Mesenchymal stem cell (in vitro differentiated cells and primary cell): ENCODE measurements around the gene MSLN.

Experiments
- DNase-seq: peaks from one replicate; pipeline ENCODE4 v3.0.0-alpha.2; 2013
- H2AFZ ChIP-seq: one replicate; pipeline ENCODE4 v1.6.1; 2013; ENCODE audit warnings: low read depth, mild to moderate bottlenecking, control low read depth, inconsistent platforms, low read length, moderate library complexity
- H2AK5ac ChIP-seq: 2 replicates; pipeline ENCODE4 v1.6.1; 2013; ENCODE audit warnings: low read length, moderate library complexity, mild to moderate bottlenecking, inconsistent platforms; ENCODE audit not compliant: severe bottlenecking
- H2BK120ac ChIP-seq: one replicate; pipeline ENCODE4 v1.6.1; 2013; ENCODE audit warnings: low read depth, mild to moderate bottlenecking, inconsistent platforms, low read length, moderate library complexity
- H2BK12ac ChIP-seq, 2 experiments: one replicate each; pipeline ENCODE4 v1.6.1; 2013; ENCODE audit warnings: inconsistent platforms in 2 of 2, low read length in 2 of 2, mild to moderate bottlenecking in 2 of 2, moderate library complexity in 2 of 2, control low read depth in 1 of 2
- H2BK15ac ChIP-seq: one replicate; pipeline ENCODE4 v1.6.1; 2013; ENCODE audit warnings: mild to moderate bottlenecking, low read depth, inconsistent platforms; ENCODE audit not compliant: poor library complexity, severe bottlenecking
- H2BK5ac ChIP-seq: 2 replicates; pipeline ENCODE4 v1.6.1; 2013; ENCODE audit warnings: low read depth, mild to moderate bottlenecking, low read length, control low read depth, inconsistent platforms; ENCODE audit not compliant: poor library complexity, severe bottlenecking
- H3K14ac ChIP-seq, 2 experiments: one replicate each; pipeline ENCODE4 v1.6.1; 2013; ENCODE audit warnings: inconsistent platforms in 2 of 2, low read length in 2 of 2, control low read depth in 1 of 2, mild to moderate bottlenecking in 1 of 2, moderate library complexity in 1 of 2
- H3K18ac ChIP-seq, 2 experiments: one replicate each; pipeline ENCODE4 v1.6.1; 2013; ENCODE audit warnings: inconsistent platforms in 2 of 2, low read length in 2 of 2, control low read depth in 1 of 2, low read depth in 1 of 2, mild to moderate bottlenecking in 1 of 2
- H3K23ac ChIP-seq, 2 experiments: one replicate each; pipeline ENCODE4 v1.6.1; 2013; ENCODE audit warnings: inconsistent platforms in 2 of 2, low read length in 2 of 2, mild to moderate bottlenecking in 2 of 2, moderate library complexity in 2 of 2, control low read depth in 1 of 2
- H3K27ac ChIP-seq: 2 replicates; pipeline ENCODE4 v1.5.1; 2013; ENCODE audit warnings: mild to moderate bottlenecking, moderate library complexity, low read length, control low read depth, inconsistent platforms; ENCODE audit not compliant: poor library complexity, severe bottlenecking
- H3K27me3 ChIP-seq, 2 experiments: 2 replicates each; pipeline versions ENCODE4 v1.6.1 to v1.7.0; 2013; ENCODE audit warnings: low read length in 2 of 2, mild to moderate bottlenecking in 2 of 2, moderate library complexity in 2 of 2, control low read depth in 1 of 2, inconsistent platforms in 1 of 2; ENCODE audit not compliant: control insufficient read depth in 1 of 2, insufficient read depth in 1 of 2
- H3K36me3 ChIP-seq, 2 experiments: 2 replicates each; pipeline versions ENCODE4 v1.6.1 to v1.7.0; 2013; ENCODE audit warnings: low read length in 2 of 2, control low read depth in 1 of 2, inconsistent platforms in 1 of 2, low read depth in 1 of 2, mild to moderate bottlenecking in 1 of 2; ENCODE audit not compliant: insufficient read depth in 2 of 2, control insufficient read depth in 1 of 2
- H3K4ac ChIP-seq, 2 experiments: one replicate each; pipeline ENCODE4 v1.6.1; 2013; ENCODE audit warnings: inconsistent platforms in 2 of 2, low read length in 2 of 2, mild to moderate bottlenecking in 2 of 2, moderate library complexity in 2 of 2, control low read depth in 1 of 2, low read depth in 1 of 2
- H3K4me1 ChIP-seq: 2 replicates; pipeline ENCODE4 v1.6.1; 2013; ENCODE audit warnings: low read depth, low read length, control low read depth; ENCODE audit not compliant: control insufficient read depth, insufficient read depth
- H3K4me2 ChIP-seq: 2 replicates; pipeline ENCODE4 v1.6.1; 2013; ENCODE audit warnings: low read length, mild to moderate bottlenecking, inconsistent platforms; ENCODE audit not compliant: poor library complexity, severe bottlenecking
- H3K4me3 ChIP-seq, 2 experiments: 2 replicates each; pipeline versions ENCODE4 v1.5.1 to v1.7.0; 2013; ENCODE audit warnings: low read length in 2 of 2, mild to moderate bottlenecking in 2 of 2, control low read depth in 1 of 2, low read depth in 1 of 2; ENCODE audit not compliant: insufficient read depth in 1 of 2
- H3K79me1 ChIP-seq: replicated peaks from 2 replicates; pipeline ENCODE4 v1.6.1; 2013; ENCODE audit warnings: mild to moderate bottlenecking, control low read depth, low read length, inconsistent platforms; ENCODE audit not compliant: poor library complexity, severe bottlenecking
- H3K9ac ChIP-seq: 2 replicates; pipeline ENCODE4 v1.7.0; 2013; ENCODE audit warnings: mild to moderate bottlenecking, low read length, moderate library complexity
- H3K9me3 ChIP-seq: 2 replicates; pipeline ENCODE4 v1.7.0; 2013; ENCODE audit warnings: mild to moderate bottlenecking, low read length; ENCODE audit not compliant: control insufficient read depth
- H4K8ac ChIP-seq: one replicate; pipeline ENCODE4 v1.6.1; 2013; ENCODE audit warnings: inconsistent platforms, mild to moderate bottlenecking, low read length, moderate library complexity
- H4K91ac ChIP-seq: one replicate; pipeline ENCODE4 v1.6.1; 2013; ENCODE audit warnings: mild to moderate bottlenecking, low read length, inconsistent platforms
- WGBS: methylation state at CpG from one replicate; pipeline ENCODE4 v1.1.7; 2013; ENCODE audit warnings: mixed read lengths; 5-methylcytosine and 5-hydroxymethylcytosine counted together

MSLN gene

DNA sequence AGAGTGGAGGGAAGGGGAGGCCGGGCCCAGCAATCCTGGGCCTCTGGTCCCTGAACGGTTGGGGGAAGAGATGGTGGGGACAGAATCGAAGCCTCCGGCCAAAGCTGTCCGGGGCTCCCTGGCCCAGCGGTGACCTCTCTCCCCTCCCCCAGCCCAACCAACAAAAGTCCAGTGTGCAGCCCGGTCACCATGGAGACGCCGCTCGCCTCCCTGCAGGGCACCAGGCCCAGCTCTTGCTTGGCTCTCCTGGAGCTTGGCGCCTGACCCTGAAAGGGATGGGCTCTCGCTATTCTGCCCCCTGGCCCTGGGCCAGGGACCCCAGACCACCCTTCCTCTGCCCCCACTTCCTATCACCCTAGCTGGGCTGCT is 44.4 kb upstream of the MSLN start:
- Histone ChIP-seq H3K18ac (peak overlapping the region in 1 of 2 experiments; percentile 71), H4K91ac (no peak overlapping the region), H3K9me3 (no peaks in the 10 kb centered on the region), H3K4me1 (peaks cover 62% of the 10 kb centered on the region), H3K27ac (peak overlapping the region; percentile 13), H2BK15ac (no peak overlapping the region), H3K23ac (peak overlapping the region in 1 of 2 experiments; percentile 67), H2BK5ac (no peak overlapping the region), H2BK120ac (no peak overlapping the region), H2AFZ (peak overlapping the region; percentile 24), H4K8ac (no peak overlapping the region), H3K9ac (peak overlapping the region; percentile 65), H3K4ac (no peak overlapping the region), H3K27me3 (peaks cover 0 to 3% of the 10 kb centered on the region in 2 experiments), H3K36me3 (peaks cover 0 to 22% of the 10 kb centered on the region in 2 experiments), H2AK5ac (no peak overlapping the region), H3K14ac (no peak overlapping the region), H3K4me3 (peak overlapping the region; percentile 48 to 75), H3K79me1 (peaks cover 26% of the 10 kb centered on the region), H3K4me2 (peak overlapping the region; percentile 97), H2BK12ac (no peak overlapping the region)
- 23% methylated on average over 11 of the region's 12 CpGs for WGBS
- peak; percentile 45 for DNase-seq

DNA sequence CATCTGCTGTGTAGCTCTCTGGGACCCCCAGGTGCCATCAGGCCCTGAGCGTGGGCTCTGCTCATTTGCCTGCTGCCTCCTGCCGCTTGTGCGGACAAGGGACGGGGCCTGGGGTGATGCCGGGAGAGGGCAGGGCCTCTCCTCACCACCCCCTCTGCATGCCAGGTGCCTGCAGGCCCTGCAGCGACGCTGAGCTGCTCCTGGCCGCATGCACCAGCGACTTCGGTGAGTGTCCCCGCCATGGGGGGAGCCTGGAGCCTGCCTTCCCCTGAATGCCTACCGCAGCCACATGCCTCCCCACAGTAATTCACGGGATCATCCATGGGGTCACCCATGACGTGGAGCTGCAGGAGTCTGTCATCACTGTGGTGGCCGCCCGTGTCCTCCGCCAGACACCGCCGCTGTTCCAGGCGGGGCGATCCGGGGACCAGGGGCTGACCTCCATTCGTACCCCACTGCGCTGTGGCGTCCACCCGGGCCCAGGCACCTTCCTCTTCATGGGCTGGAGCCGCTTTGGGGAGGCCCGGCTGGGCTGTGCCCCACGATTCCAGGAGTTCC is 43.7 kb upstream of the MSLN start:
- Histone ChIP-seq H3K4ac (no peak overlapping the region), H3K27me3 (no peaks in the 10 kb centered on the region), H2BK120ac (no peak overlapping the region), H3K4me2 (no peak overlapping the region), H2BK12ac (peak overlapping the region in 1 of 2 experiments; percentile 40), H4K8ac (no peak overlapping the region), H3K79me1 (peaks cover 32% of the 10 kb centered on the region), H3K4me1 (peaks cover 61% of the 10 kb centered on the region), H2BK15ac (no peak overlapping the region), H2AK5ac (no peak overlapping the region), H3K4me3 (no peak overlapping the region), H3K18ac (no peak overlapping the region), H3K36me3 (peaks cover 0 to 26% of the 10 kb centered on the region in 2 experiments), H4K91ac (peak overlapping the region; percentile 22), H2AFZ (no peak overlapping the region), H3K23ac (no peak overlapping the region), H2BK5ac (no peak overlapping the region), H3K27ac (no peak overlapping the region), H3K14ac (peak overlapping the region in 1 of 2 experiments; percentile 11), H3K9me3 (no peaks in the 10 kb centered on the region), H3K9ac (no peak overlapping the region)
- WGBS, result 95% methylated on average over 28 of the region's 29 CpGs
- no peak for DNase-seq

DNA sequence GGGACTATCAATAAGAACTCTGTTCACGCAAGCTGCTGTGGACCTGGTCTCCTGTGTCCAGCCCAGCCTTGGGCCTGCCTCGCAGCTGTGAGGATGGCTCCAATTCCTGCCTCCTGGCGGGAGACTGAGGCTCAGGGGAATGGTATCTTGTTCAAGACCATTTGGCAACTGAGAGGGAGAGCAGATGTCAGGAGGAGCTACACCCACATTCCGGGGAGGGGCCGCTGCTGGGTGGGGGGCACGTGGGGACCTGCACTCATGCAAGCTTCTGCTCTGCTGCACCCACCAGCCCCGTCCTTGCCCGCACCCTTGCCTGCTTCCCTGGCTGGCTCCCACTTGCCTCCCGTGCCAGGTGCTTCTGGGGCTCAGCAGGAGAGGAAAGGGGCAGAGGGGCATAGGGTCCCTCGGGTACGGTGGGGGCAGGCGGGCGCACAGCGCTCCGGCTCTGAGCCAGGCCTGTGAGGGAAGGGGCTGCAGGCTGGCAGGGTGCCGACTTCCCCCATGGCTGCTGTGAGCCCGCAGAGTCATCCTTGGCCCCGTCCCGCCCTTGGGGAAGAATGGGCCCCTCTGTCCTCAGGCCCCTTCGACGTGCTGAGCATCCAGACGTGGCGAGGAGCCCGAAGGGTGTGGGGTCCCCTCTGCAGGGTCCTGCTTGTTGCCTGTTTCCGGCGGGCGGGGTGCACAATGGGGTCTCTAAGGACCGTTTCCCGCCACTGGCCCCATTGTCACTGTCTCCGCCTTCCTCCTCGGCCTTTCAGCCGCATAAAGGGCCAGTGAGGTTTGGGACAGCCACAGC is 42.9 kb upstream of the MSLN start:
- Histone ChIP-seq H3K36me3 (peaks cover 0 to 34% of the 10 kb centered on the region in 2 experiments), H4K91ac (no peak overlapping the region), H2AFZ (no peak overlapping the region), H4K8ac (no peak overlapping the region), H3K9ac (no peak overlapping the region), H3K9me3 (no peaks in the 10 kb centered on the region), H3K14ac (no peak overlapping the region), H2BK120ac (no peak overlapping the region), H3K27ac (no peak overlapping the region), H2BK5ac (no peak overlapping the region), H2BK15ac (no peak overlapping the region), H3K18ac (no peak overlapping the region), H3K27me3 (no peaks in the 10 kb centered on the region), H3K4me3 (no peak overlapping the region), H3K4me2 (no peak overlapping the region), H3K23ac (no peak overlapping the region), H2BK12ac (no peak overlapping the region), H3K4ac (no peak overlapping the region), H3K4me1 (peaks cover 65% of the 10 kb centered on the region), H2AK5ac (no peak overlapping the region), H3K79me1 (peaks cover 32% of the 10 kb centered on the region)
- no peak for DNase-seq
- WGBS, result 87% methylated on average over 32 of the region's 32 CpGs

DNA sequence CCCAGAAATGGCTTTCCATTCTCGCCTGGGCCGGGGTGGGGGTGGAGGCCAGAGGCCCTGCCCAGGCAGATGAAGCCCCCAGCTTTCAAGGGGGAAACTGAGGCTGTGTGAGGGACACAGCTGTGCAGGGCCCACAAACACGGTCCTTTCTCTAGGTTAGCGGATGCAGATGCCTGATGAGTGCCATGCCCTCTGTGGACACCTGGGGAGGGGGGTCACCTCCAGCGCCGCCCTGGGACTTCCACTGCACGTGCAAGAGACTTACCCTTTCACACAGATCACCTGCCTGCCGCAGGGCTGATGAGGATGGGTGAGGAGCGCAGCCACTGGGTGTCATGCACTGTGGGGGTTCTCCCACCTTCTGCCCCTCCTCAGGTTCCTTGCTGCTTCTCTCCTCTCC is 42.1 kb upstream of the MSLN start:
- H3K14ac ChIP-seq, result no peak overlapping the region
- H2BK120ac ChIP-seq, result no peak overlapping the region
- H2BK12ac ChIP-seq, result no peak overlapping the region
- H2AFZ ChIP-seq, result no peak overlapping the region
- H3K4ac ChIP-seq, result no peak overlapping the region
- 98% methylated on average over 9 of the region's 9 CpGs for WGBS
- no peaks in the 10 kb centered on the region for H3K9me3 ChIP-seq
- H2BK15ac ChIP-seq, result no peak overlapping the region
- no peak for DNase-seq
- H3K9ac ChIP-seq, result no peak overlapping the region
- peaks cover 0 to 41% of the 10 kb centered on the region in 2 experiments for H3K36me3 ChIP-seq
- H3K4me3 ChIP-seq, result no peak overlapping the region
- no peaks in the 10 kb centered on the region for H3K27me3 ChIP-seq
- no peak overlapping the region for H3K18ac ChIP-seq
- H3K4me2 ChIP-seq, result no peak overlapping the region
- H3K27ac ChIP-seq, result no peak overlapping the region
- no peak overlapping the region for H2AK5ac ChIP-seq
- H3K4me1 ChIP-seq, result peaks cover 65% of the 10 kb centered on the region
- H3K79me1 ChIP-seq, result peaks cover 32% of the 10 kb centered on the region
- no peak overlapping the region for H3K23ac ChIP-seq
- no peak overlapping the region for H4K8ac ChIP-seq
- no peak overlapping the region for H2BK5ac ChIP-seq
- no peak overlapping the region for H4K91ac ChIP-seq
